ENCODE results near the gene PPOX. TPM values are rescaled to one million over a fixed set of nuclear protein-coding genes. Genes with fewer than 3 reads are reported as not detected.

Gene PPOX
- total RNA-seq, 1 experiment from 2014 or later, result 12.3 TPM

DNA sequence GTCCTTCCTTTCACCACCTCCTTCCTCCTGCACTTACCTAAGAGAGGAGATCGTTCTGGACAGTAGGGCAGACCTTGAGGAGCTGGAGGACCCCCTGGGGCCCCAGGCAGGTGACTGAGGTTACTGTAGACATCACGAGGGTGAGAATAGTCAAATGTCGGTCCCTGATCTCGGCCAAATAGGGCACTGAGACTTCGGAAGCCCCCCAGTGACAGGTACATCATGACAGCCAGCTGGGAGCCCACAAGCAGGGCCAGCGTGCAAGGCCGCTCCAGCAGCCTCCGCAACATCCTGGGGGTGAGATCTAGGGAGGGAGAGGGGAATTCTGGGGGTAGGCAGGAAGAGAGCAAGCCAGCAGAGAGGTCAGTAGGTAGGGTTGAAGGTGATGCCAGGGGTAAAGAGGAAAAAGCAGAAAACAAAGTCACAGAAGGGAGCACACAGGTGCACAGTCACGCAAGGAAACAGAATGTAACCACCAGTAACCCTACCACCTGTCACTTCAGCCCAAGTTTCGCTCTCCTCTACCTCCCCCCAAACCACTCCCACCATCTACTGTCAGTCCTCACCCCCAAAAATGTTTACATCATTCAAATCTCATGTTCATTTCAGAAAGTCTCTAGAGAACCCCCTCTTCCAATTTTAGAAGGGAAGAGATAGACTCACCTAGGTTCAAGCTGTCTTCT, 9.7 kb downstream of the PPOX start:
- no peak for DNase-seq (ENCODE audit: low read depth)

DNA sequence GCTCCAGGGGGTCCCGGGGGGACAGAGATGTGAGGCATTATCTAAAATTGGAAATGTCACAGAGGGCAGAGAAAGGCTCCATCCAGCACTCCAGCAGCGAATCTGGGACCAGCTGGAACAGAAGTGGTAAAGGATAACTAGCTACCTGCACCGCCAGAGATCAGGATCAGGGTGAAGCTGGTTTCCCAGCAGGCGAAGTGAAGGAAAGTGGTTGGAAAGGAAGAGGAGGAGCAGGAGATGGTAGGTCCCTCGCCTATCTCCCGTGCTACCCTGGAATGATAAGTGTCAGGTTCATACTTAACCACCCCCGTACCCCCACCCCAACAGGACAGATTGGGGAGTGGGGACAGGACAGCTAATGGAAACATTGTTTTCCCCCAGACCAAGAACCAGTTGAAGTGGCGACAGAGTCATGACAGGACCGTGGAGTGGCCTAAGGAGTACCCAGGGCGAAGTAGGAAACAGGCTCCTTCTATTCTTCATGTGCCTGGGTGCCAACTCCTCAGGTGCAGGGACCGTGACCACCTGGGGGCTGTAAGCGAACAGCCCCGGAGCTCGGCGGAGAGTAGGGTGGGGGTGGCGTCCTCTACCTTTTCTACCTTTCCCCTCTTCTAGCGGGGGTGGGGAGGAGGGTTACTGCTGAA, 10.4 kb downstream of the PPOX start:
- no peak for DNase-seq (ENCODE audit: low read depth)

- DNase-seq (ENCODE audit: low read depth), result peak; percentile 75
Measured at GRCh38 chr1:161177112-161177935, 11.1 kb downstream of the PPOX start, which contains the start of gene B4GALT3. Gene B4GALT3, minus strand, starts transcription at chr1:161177507. Its CDS starts 1,447 bp downstream, at chr1:161176060.

DNA sequence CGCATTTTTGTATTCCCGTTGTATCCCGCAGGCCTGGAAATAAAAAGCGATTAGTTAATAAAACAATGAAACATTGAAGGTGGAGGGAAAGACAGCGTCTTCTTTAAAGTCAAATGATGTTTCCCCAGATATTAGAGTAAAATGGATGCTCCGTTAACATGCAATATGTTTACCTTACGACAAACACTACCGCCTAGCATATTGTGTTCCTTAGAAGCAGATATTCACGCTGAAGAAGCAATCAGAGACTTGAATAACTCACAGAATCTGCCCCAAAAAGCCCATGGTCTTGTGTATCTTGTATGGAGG, 11.7 kb downstream of the PPOX start:
- DNase-seq (ENCODE audit: low read depth), result no peak

- no peak for DNase-seq (ENCODE audit: low read depth)
Measured at GRCh38 chr1:161179698-161180097, 13.5 kb downstream of the PPOX start.

GRCh38 chr1:161180639-161181038, 14.4 kb downstream of the PPOX start:
- DNase-seq (ENCODE audit: low read depth), result peak; percentile 35

- DNase-seq (ENCODE audit: low read depth), result peak; percentile 49
Measured at GRCh38 chr1:161182214-161182613, 16.0 kb downstream of the PPOX start.

GRCh38 chr1:161185282-161185682, 19.1 kb downstream of the PPOX start:
- DNase-seq (ENCODE audit: low read depth), result peak; percentile 81

- no peak for DNase-seq (ENCODE audit: low read depth)
Measured at GRCh38 chr1:161185732-161186311, 19.6 kb downstream of the PPOX start.

DNA sequence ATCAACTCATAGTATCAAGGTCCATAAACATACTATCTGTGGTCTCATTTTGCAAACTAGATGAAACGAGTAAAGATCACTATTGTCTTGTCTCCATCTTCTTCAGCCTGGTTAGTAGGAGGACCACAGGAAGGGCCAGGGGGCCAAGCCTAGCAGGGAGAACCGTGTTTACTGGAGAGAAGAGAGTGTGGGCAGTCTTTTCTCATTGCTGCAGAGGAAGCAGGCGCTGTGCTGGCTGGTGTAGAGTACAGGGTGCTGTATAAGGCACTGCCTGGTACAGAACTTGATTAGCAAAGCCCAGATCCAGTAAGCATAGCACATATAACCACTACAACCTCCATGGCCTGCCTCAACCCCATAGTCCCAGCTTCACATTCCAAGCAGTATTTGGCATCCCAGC, 21.1 kb downstream of the PPOX start:
- no peak for DNase-seq (ENCODE audit: low read depth)

- no peak for DNase-seq (ENCODE audit: low read depth)
Measured at GRCh38 chr1:161188381-161188780, 22.2 kb downstream of the PPOX start.

GRCh38 chr1:161189036-161189435, 22.8 kb downstream of the PPOX start:
- no peak for DNase-seq (ENCODE audit: low read depth)

DNA sequence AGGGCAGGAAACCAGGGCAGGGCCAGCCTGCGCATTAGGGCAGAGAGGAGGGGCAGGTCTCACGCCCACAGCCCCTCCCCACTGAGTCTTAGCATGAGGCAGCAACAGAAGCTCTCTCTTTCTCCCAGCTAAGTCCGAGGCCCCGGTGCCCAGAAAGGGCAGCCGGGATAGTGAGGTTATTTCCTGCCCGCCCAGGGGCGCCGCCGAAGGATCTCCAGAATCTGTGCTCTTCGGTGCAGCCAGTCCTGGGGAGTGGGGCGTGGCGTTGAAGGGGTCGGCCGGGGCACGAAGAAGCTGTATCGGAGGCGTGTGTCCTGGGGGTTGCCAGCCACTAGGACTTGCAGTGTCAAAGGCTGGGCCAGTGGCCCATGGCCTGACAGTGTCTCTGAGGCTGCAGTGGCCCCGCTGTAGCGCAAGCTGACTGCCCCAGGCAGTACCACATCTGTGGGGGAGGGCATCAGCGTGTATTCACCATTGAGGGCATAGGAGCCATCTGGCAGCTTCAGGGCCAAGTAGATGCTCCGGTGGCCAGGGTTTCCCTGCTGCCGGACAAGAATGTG, 24.8 kb downstream of the PPOX start:
- DNase-seq (ENCODE audit: low read depth), result no peak

GRCh38 chr1:161191971-161192370, 25.7 kb downstream of the PPOX start:
- DNase-seq (ENCODE audit: low read depth), result no peak

GRCh38 chr1:161192476-161193465, 26.5 kb downstream of the PPOX start:
- peak; percentile 63 for DNase-seq (ENCODE audit: low read depth)

- no peak for DNase-seq (ENCODE audit: low read depth)
Measured at GRCh38 chr1:161193561-161194235, 27.5 kb downstream of the PPOX start.

GRCh38 chr1:161195171-161195570, 28.9 kb downstream of the PPOX start:
- no peak for DNase-seq (ENCODE audit: low read depth)

- DNase-seq (ENCODE audit: low read depth), result no peak
Measured at GRCh38 chr1:161196111-161196510, 29.9 kb downstream of the PPOX start.

GRCh38 chr1:161196521-161197451, 30.6 kb downstream of the PPOX start:
- DNase-seq (ENCODE audit: low read depth), result peak; percentile 86

Measured in RPMI7951 (cell line).